Measurements from ENCODE around the gene ARHGAP31.

The ARHGAP31 gene

DNA sequence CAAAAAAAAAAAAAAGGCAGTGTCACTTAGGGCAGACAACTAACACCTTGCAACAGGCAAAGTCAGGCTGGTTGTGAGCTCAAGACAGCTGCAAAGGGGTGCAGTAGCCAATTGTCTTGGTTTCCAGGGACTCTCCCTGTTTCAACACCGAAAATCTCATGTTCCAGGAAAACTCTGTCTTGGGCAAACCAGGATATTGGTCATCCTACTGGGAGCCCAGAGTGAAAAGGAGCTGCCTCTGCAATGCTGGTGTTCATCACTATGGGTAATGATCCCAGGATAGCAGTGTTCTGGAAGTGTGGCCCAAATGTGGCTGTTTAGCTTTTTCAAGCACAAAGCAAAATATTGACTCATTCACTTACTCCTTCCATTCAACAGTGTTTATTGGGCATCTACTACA is 82.6 kb downstream of the ARHGAP31 start:
- ChIA-PET CTCF (no interaction called here), POLR2A (no interaction called here)
- no peaks in the 10 kb centered on the region for H3K36me3 ChIP-seq (ENCODE audit: control insufficient read depth in 2 of 2, insufficient read depth in 1 of 2, low read length in 2 of 2)
- no peak overlapping the region for H3K4me3 ChIP-seq (ENCODE audit: low read depth, low read length)
- no peak overlapping the region for H3K27ac ChIP-seq (ENCODE audit: extremely low read depth, low read depth, low read length)
- TF ChIP-seq ZNF324 (tag by site-specific recombination; IDR thresholded peaks at IDR 0.05) (no peak), ZNF600 (tag by site-specific recombination; IDR thresholded peaks at IDR 0.05) (no peak), YY1 (tag by site-specific recombination; IDR thresholded peaks at IDR 0.05) (no peak), ZNF404 (tag by site-specific recombination; IDR thresholded peaks at IDR 0.05) (no peak), KLF1 (tag by site-specific recombination; IDR thresholded peaks at IDR 0.05) (no peak), ZNF391 (tag by site-specific recombination; IDR thresholded peaks at IDR 0.05; ENCODE audit: borderline replicate concordance, low read depth) (no peak), ZNF629 (tag by site-specific recombination; IDR thresholded peaks at IDR 0.05) (no peak), ZNF366 (tag by site-specific recombination; conservative IDR thresholded peaks at IDR 0.05) (no peak), WT1 (tag by site-specific recombination; IDR thresholded peaks at IDR 0.05) (no peak), ZNF184 (tag by site-specific recombination; IDR thresholded peaks at IDR 0.05) (no peak), SCRT2 (tag by site-specific recombination; IDR thresholded peaks at IDR 0.05) (no peak), SP3 (tag by site-specific recombination; IDR thresholded peaks at IDR 0.05) (no peak), SETDB1 (IDR thresholded peaks at IDR 0.05; ENCODE audit: insufficient read length, low read length) (no peak), ZNF394 (tag by site-specific recombination; IDR thresholded peaks at IDR 0.05; ENCODE audit: borderline replicate concordance) (no peak), ZBTB1 (tag by site-specific recombination; IDR thresholded peaks at IDR 0.05) (no peak), ZNF548 (tag by site-specific recombination; IDR thresholded peaks at IDR 0.05) (no peak), ZNF561 (tag by site-specific recombination; IDR thresholded peaks at IDR 0.05; ENCODE audit: borderline replicate concordance) (no peak)
- TF ChIP-seq, protein P1, sequence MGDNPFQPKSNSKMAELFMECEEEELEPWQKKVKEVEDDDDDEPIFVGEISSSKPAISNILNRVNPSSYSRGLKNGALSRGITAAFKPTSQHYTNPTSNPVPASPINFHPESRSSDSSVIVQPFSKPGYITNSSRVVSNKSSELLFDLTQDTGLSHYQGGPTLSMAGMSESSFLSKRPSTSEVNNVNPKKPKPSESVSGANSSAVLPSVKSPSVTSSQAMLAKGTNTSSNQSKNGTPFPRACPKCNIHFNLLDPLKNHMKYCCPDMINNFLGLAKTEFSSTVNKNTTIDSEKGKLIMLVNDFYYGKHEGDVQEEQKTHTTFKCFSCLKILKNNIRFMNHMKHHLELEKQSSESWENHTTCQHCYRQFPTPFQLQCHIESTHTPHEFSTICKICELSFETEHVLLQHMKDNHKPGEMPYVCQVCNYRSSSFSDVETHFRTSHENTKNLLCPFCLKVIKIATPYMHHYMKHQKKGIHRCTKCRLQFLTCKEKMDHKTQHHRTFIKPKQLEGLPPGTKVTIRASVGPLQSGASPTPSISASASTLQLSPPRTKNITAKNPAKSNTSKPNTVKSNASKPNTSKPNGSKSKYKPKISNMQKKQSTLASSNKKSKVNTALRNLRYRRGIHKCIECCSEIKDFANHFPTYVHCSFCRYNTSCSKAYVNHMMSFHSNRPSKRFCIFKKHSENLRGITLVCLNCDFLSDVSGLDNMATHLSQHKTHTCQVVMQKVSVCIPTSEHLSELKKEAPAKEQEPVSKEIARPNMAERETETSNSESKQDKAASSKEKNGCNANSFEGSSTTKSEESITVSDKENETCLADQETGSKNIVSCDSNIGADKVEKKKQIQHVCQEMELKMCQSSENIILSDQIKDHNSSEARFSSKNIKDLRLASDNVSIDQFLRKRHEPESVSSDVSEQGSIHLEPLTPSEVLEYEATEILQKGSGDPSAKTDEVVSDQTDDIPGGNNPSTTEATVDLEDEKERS (tag by site-specific recombination; IDR thresholded peaks at IDR 0.05): no peak
- TF ChIP-seq, protein P2, sequence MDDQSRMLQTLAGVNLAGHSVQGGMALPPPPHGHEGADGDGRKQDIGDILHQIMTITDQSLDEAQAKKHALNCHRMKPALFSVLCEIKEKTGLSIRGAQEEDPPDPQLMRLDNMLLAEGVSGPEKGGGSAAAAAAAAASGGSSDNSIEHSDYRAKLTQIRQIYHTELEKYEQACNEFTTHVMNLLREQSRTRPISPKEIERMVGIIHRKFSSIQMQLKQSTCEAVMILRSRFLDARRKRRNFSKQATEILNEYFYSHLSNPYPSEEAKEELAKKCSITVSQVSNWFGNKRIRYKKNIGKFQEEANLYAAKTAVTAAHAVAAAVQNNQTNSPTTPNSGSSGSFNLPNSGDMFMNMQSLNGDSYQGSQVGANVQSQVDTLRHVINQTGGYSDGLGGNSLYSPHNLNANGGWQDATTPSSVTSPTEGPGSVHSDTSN (CRISPR knock-in tag; IDR thresholded peaks at IDR 0.05): no peak
- TF ChIP-seq, protein P3, sequence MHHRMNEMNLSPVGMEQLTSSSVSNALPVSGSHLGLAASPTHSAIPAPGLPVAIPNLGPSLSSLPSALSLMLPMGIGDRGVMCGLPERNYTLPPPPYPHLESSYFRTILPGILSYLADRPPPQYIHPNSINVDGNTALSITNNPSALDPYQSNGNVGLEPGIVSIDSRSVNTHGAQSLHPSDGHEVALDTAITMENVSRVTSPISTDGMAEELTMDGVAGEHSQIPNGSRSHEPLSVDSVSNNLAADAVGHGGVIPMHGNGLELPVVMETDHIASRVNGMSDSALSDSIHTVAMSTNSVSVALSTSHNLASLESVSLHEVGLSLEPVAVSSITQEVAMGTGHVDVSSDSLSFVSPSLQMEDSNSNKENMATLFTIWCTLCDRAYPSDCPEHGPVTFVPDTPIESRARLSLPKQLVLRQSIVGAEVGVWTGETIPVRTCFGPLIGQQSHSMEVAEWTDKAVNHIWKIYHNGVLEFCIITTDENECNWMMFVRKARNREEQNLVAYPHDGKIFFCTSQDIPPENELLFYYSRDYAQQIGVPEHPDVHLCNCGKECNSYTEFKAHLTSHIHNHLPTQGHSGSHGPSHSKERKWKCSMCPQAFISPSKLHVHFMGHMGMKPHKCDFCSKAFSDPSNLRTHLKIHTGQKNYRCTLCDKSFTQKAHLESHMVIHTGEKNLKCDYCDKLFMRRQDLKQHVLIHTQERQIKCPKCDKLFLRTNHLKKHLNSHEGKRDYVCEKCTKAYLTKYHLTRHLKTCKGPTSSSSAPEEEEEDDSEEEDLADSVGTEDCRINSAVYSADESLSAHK (tag by site-specific recombination; IDR thresholded peaks at IDR 0.05): no peak
- no peaks in the 10 kb centered on the region for H3K9me3 ChIP-seq (ENCODE audit: control insufficient read depth, insufficient read depth, low read depth, low read length)
- H3K4me1 ChIP-seq (ENCODE audit: control insufficient read depth, insufficient read depth, low read length): no peaks in the 10 kb centered on the region

DNA sequence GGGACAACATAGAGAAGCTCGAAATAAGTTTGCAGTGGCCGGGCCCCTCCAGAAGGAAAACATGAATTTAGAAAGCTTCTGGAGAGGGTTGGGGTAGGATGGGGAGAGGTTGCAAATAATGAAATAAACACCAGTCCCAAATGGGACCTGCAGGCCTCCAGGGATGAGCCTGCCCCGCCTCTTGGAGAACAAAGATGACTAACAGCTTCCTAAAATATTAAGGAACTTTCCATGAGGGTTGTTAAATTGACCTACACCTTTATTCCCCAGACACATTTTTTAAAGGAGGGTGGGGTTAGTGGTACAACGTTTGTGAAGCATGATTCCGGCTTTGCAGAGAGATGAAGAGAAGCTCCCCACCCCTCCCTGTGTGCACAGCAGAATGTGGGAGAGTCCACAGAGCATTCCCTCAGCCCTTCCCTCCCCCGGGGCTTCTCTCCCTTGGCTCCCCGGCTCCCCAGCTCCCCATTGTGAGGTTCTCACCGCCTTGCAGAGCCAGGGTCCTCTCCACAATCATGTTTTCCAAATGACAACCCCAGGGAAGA is 84.1 kb downstream of the ARHGAP31 start:
- Histone ChIP-seq H3K9me3 (ENCODE audit: control insufficient read depth, insufficient read depth, low read depth, low read length) (no peaks in the 10 kb centered on the region), H3K36me3 (ENCODE audit: control insufficient read depth in 2 of 2, insufficient read depth in 1 of 2, low read length in 2 of 2) (peaks cover 0 to 6% of the 10 kb centered on the region in 2 experiments; a peak in 1 of 3 replicates), H3K27ac (ENCODE audit: extremely low read depth, low read depth, low read length) (no peak overlapping the region), H3K4me3 (ENCODE audit: low read depth, low read length) (no peak overlapping the region), H3K4me1 (ENCODE audit: control insufficient read depth, insufficient read depth, low read length) (no peaks in the 10 kb centered on the region)
- ChIA-PET POLR2A (no interaction called here), CTCF (interaction anchor here (0.6 kb wide), 1 partner anchor 106 kb away, joined by 3 read pairs; no protein-coding TSS in a partner anchor)
- no peak for TF ChIP-seq ZNF114 (tag by site-specific recombination; IDR thresholded peaks at IDR 0.05)
- TF ChIP-seq, protein P4, sequence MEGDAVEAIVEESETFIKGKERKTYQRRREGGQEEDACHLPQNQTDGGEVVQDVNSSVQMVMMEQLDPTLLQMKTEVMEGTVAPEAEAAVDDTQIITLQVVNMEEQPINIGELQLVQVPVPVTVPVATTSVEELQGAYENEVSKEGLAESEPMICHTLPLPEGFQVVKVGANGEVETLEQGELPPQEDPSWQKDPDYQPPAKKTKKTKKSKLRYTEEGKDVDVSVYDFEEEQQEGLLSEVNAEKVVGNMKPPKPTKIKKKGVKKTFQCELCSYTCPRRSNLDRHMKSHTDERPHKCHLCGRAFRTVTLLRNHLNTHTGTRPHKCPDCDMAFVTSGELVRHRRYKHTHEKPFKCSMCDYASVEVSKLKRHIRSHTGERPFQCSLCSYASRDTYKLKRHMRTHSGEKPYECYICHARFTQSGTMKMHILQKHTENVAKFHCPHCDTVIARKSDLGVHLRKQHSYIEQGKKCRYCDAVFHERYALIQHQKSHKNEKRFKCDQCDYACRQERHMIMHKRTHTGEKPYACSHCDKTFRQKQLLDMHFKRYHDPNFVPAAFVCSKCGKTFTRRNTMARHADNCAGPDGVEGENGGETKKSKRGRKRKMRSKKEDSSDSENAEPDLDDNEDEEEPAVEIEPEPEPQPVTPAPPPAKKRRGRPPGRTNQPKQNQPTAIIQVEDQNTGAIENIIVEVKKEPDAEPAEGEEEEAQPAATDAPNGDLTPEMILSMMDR (tag by site-specific recombination; IDR thresholded peaks at IDR 0.05): no peak
- TF ChIP-seq ZNF221 (tag by site-specific recombination; IDR thresholded peaks at IDR 0.05; ENCODE audit: borderline replicate concordance): no peak
